ENCODE results near the gene TAF8. TPM values are rescaled to one million over a fixed set of nuclear protein-coding genes. Genes with fewer than 3 reads are reported as not detected.

TAF8 gene
- polyA plus RNA-seq, 3 donors: 19.9 to 25.8 (median 20.4) TPM

DNA sequence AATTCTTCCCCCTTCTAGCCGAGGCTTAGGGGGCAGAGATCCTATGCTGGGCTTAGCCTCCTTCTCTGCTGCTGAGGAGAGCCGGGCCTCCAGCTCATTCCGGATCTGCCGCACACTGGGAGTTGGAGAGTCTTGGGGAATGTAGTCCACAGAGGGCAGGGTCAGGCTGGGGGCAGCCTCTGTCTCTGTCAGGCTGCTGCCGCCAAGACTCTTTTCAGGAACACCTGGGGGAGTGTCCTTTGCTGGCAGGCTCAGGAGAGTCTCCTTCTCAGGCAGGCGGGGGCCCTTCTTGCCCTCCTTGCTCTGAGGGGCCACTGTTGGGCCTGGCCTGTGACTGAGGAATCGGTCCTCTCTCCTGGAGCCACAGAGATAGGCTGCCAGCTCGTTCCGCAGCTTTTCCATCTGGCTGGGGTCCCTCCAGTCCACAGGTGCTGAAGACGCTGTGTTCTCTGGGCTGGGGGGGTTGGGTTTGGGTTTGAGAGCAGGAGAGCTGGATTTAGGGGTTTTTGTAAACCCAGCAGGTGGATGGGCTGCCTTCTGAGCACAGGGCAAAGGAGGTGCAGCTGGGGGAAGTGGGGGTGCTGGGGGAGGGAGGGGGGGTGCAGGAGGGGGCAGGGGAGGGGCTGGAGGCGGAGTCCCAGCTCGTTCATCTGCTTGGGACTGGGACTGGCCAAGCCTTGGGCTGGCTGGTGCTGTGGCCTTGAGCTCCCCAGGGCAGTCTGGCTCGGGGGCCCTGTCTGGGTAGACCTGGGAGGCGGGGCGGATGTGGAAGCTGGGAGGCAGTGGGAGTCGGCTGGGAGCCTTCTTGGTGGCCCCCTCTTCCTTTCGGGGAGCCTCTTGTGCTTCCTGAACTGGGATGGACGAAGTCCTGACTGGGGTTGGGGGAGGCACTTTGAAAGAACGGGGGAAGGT, 56.0 kb downstream of the TAF8 start:
- peak in 2 of 11 donors; percentile 34 to 43 for DNase-seq (ENCODE audit: extremely low read depth in 1 of 11, low read depth in 9 of 11, low spot score in 4 of 11)

DNA sequence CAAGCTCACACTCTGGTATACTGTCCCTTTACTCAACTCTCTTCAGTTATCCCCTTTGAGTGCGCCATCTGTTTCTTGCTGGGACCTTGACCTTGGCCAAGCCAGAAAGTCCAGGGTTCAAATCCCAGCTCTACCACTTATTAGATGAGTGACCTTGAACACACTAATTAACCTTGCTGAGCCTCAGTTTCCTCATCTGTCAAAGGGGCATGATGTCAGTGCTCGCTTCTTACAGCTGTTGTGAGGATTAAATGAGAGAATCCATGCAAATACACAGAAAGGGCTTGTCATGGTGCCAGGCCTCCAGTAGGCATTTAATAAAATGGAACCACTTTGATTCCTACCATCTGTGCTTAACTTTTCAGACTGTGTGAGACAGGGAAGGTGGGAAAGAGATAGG, 57.7 kb downstream of the TAF8 start:
- no peak for DNase-seq (ENCODE audit: extremely low read depth in 1 of 11, low read depth in 9 of 11, low spot score in 4 of 11)

DNA sequence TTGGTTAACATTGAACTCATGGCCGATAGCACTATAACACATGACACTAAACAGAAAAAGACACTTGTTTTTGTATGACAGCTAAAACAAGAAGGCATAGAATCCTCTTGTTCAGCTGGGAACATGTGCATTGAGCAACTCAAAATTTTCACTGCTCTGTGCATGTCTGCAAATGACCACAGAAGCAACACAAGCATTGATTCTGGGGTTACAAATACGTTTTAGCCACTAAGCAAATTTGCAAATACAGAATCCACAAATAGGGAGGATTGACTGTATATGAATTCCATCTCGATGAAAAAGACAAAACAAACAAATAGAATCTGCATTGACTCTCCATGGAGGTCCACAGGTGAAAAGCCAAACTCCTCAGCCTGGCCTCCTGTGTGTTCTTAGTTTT, 60.4 kb downstream of the TAF8 start:
- no peak for DNase-seq (ENCODE audit: extremely low read depth in 1 of 11, low read depth in 9 of 11, low spot score in 4 of 11)

DNA sequence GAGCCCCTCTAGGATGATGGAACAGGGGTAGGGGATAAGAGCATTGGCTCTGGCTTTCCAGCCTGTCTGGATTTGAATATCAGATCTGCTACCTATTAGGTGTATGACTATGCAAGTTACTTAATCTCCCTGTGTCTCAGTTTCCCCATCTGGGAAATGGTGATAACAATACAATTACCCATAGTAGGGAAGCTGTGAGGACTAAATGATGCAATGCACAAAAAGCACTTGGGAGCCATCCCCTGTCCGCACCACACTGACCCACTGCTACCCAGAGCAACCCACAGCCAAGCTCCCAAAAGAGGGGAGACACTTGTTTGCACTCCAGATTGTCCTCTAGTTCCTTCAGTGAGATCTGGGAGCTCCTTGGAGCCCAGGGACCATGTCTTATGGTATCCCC, 62.0 kb downstream of the TAF8 start:
- no peak for DNase-seq (ENCODE audit: extremely low read depth in 1 of 11, low read depth in 9 of 11, low spot score in 4 of 11)

DNA sequence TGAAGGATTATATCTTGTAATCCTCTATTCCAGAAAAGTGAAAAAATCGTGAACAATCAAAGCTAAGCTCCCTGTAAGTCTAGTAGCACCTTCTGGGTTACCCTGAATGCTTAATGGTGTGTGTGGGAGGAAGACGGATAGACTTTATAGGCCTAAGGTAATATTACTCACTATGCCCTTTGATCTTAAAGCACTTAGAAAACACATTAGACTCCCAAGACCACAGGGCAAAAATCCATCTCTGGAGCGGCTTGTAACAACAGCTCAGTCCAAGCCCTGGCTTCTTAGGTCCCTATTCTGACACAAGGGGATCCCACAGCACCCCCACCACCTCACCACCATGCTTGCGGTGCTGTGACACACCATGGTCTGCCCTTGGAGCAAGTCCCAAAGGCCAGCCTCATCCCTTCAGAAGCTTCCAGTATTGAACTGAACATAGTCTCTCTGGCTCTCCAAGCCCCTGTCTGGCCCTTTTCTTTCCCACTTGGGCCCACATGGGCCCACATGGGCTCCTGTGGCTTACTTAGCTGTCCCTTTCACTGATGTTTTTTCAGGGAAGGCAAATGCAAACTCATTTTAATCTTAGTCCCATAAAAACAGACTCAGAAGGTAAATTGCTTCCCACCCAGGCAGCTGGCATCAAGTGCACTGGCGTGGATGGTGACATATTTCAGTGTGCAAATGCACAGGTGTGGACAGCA, 63.8 kb downstream of the TAF8 start:
- DNase-seq (ENCODE audit: extremely low read depth in 1 of 11, low read depth in 9 of 11, low spot score in 4 of 11): peak in 1 of 11 donors; percentile 45

DNA sequence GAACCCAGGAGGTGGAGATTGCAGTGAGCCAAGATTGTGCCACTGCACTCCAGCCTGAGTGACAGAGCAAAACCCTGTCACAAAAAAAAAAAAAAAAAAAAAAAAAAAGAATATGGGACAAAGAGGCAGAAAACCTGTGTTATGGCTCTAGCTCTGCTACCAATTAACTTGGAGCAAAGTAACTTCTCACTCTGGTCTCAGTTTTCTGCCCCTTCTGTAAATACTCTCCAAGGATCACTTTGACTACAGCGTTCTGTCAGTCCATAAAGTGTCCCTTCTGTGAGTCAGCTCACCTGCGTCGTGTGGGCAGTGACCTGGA, 67.5 kb downstream of the TAF8 start:
- DNase-seq (ENCODE audit: extremely low read depth in 1 of 11, low read depth in 9 of 11, low spot score in 4 of 11): no peak

DNA sequence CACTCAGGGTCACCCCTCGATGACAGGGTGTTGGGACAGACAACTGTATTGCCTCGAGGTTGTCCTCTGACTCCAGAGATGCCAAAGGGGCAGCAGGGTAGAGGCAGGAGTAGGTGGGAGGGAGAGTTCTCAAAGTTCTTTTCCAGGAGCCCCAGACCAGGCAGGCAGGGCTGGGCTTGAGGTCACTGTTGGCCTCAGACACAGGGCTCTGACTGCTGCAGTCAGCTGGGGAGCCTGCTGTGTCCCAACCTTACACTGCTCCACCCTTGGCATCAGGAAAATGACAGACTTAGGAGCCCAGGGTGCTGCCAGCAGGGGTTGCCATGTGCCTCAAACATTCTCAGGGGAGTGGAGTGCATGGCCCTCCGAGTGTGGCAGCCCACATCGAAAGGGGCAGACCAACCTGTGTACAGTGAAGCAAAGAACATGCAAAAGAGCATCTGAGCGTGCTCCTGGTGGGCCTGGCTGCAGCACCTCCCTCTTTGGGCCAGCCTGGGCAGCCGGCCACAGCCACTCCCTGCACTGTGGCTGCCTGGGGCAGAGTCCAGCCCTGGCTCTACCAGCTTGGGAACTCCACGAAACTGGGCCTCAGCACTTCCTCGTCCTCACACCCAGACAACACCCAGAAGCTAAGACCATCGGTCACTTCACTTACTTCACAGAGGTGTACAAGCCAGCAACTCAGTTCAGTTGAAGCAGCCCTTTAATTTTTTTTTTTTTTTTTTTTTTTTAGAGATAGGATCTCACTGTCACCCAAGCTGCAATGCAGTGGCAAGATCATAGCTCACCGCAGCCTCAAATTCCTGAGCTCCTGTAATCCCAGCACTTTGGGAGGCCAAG, 68.1 kb downstream of the TAF8 start:
- DNase-seq (ENCODE audit: extremely low read depth in 1 of 11, low read depth in 9 of 11, low spot score in 4 of 11): peak in 1 of 11 donors; percentile 36

DNA sequence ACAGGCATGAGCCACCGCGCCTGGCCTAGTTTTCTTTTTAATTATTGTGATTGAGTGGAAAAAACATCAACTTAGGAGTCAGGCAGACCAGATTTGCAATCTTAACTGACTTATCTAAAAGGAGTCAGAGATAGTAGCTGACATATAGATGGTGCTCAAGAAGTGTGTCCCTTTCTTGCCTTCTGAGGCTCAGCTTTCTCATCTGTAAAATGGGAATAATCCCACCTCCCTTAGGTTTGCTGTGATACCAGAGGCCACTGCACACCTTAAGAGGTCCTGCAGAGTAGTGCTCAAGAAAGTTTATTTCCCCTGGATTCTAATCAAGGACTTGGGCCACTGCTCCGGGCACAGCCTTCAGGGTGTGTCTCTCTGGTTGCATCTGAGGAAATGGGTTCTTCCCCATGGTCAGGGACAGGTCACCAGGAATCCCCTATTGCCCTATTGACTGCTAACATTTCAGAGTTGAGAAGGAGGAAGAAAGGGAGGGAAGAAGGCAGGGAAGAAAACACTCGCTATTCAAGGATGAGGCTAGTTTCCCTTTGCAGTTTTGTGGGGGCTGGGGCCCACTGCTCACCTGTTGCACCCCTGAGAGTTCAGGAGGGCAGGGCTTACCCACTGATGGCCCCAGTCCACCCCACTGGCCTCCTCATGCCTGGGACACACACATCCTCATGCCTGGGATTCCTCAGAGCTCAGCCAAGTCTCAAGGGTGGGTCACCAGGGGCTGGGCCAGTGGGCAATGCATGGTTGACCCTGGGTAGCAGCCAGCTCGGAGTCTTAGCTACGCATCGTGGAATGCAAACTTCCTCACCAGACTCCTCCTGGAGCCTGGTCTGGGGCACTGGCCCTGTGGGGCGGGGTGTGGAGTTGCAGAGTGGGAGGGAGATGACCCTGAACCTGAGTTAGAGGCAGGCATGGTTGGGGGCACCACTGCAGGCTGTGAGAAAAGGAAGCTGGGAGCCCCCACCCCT, 70.9 kb downstream of the TAF8 start:
- DNase-seq (ENCODE audit: extremely low read depth in 1 of 11, low read depth in 9 of 11, low spot score in 4 of 11): no peak

DNA sequence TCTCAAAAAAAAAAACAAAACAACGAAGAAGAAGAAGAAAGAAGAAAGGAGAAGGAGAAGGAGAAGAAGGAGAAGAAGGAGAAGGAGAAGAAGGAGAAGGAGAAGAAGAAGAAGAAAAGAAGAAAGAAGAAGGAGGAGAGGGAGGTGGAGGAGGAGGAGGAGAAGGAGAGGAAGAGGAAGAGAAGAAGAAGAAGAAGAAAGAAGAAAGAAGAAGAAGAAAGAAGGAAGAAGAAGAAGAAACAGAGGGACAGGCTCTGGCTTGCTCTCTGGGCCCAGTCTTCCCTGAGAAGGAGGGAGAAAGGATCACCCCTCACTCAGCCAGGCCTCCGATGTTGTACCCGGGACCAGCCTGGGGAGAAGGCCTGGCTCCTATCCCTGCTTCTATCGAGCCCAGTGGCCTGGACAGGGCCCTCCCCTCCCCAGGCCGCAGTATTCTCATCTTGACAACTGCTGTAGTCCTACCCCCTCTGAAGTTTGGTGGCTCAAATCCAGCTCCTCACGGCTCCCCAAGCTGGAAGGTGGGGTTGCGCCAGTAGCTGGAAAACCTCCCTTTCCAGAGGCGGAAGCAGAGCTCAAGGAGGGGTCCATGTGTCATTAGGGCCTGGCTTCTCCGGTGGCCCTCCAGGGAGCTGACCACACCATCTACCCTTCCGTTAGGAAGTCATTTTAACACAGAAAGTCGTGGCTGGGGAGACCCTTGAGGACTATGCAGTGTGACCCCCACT, 73.2 kb downstream of the TAF8 start:
- DNase-seq (ENCODE audit: extremely low read depth in 1 of 11, low read depth in 9 of 11, low spot score in 4 of 11): no peak

DNA sequence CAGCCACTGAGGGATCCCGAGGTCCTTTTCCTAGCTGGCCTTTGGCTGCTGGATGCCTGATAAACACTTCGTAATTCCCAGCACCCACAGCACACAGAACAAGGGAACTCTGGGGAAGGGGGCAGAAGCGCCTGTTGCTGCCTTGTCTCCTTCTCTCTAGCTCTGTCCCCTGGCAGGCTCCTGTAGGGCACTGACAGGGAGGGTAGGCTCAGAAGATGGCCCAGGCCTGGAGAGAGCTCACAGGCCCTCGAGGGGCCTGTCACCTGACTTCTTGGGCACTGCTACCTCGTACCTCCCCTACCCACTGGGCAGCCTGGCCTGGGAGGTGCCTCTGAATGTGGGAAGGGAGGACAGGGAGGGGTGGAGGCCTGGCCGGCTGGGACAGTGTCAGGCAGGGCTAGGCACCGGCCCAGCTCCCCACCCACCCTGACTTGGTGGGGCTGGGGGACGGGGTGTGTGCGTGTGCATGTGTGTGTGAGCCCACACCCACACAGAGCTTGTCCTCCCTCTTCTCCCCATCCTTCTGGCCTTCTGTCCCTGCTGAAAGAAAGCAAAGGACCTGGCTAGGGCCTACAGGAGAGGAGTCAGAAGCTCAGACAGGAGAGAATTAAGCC, 74.0 kb downstream of the TAF8 start:
- no peak for DNase-seq (ENCODE audit: extremely low read depth in 1 of 11, low read depth in 9 of 11, low spot score in 4 of 11)

DNA sequence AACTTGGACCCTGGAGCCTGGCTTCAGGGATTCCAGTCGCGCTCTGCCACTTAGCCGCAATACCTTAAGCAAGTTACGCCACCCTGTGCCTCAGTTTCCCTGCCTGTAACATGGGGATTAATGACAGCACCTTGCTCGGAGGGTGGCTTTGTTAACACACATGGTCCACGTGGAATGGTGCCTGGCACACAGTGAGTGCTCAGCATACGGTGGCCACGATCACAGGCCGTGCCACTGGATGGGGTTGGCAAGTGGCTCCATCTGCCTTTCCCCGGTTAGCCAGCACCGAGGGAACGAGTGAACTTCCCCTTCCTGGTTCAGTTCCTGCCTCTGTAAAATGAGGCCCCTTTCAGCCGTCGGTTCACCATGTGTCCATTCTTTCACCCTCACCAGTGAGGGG, 74.9 kb downstream of the TAF8 start:
- no peak for DNase-seq (ENCODE audit: extremely low read depth in 1 of 11, low read depth in 9 of 11, low spot score in 4 of 11)

DNA sequence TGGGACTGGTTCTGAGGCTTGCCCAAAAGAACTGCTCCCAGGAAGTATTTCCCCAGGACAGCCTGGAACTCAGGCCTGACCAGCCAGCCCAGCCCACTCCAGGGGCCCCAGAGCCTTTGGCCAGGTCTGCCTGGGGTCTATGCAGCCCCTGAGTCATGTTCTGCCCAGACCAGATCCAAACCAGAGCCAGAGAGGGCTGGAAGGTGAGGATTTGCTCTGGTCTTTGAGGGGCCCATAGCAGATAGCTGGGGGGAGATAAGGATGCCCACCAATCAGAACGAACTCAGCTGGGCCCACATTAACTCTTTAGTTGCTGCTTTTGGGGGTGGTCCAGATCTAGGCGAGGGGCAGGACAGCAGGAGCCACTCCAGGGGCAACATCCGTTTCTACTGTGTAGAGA, 75.3 kb downstream of the TAF8 start:
- DNase-seq (ENCODE audit: extremely low read depth in 1 of 11, low read depth in 9 of 11, low spot score in 4 of 11): no peak

DNA sequence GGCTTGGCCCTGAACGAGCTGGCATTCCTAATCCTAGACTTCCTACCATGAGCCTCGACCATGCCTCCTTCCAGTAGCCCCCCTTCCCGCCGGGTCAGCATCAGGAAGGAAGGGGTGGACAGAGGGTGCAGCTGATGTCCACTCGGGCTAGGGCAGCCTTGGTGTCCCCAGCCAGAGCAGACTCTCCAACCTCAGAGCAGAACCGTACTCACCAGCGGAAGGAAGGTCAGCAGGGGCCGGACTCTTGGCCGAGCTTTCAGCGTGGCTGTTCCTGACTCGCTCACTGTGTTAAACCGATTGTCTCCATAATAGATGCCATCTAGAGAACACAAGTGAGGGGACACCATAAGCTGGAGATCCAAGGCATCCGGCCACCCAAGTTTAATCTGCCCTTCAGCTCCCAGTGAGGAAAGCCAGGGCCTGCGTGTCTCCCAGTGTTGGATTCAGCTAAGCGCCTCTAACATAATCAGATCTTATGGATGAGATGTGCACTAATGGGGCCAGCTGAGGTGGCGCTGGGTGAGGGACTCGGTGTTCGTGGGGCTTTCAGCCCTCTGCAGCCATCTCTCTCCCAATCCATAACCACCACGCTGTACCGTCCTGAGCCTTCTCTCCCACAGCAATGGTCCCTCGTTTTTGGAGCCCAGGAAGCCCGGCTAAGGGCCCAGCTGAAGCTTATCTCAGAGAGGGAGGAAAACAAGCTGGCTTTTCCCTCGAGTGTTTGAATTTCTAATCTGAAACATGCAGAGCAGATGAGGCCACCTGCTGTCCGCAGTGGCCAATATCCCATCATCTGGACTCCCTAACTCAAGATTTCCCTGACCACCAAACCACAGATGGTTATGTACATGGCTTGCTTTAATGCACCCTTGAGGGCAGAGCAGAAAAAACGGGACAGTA, 78.4 kb downstream of the TAF8 start:
- no peak for DNase-seq (ENCODE audit: extremely low read depth in 1 of 11, low read depth in 9 of 11, low spot score in 4 of 11)

DNA sequence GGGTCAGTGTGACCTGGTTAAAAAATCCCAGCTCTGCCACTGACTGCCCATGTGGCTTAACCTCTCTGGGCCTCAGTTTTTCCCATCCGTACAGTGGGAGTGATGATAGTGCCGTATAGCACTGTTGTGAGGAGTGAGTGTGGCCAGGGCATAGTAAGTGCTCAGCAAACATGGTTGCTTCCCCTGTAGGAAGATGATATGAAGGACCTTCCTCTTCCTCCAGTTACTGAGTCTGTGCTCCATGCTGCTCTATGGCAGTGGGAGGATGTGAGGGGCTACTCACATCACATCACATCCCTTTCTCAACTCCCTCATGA, 79.0 kb downstream of the TAF8 start:
- DNase-seq (ENCODE audit: extremely low read depth in 1 of 11, low read depth in 9 of 11, low spot score in 4 of 11): no peak

DNA sequence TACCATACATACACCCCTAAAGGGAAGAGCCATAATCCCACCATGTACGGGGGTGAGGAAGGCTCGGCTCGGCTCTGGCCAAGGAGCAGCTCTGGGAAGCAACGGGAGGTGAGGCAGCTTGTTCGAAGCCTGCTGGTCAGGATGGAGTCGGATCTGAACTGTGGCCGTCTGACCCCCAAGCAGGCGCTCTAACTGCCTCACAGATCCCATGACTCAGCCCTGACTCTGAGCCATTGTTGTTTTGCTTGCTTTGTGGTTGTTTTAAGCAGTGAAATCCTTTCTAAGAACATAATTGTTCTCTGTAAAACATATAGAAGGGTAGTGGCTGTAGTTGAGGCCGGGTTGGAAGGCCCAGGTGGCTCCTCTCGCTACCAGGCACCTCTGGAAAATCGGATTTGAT, 81.2 kb downstream of the TAF8 start:
- no peak for DNase-seq (ENCODE audit: extremely low read depth in 1 of 11, low read depth in 9 of 11, low spot score in 4 of 11)

DNA sequence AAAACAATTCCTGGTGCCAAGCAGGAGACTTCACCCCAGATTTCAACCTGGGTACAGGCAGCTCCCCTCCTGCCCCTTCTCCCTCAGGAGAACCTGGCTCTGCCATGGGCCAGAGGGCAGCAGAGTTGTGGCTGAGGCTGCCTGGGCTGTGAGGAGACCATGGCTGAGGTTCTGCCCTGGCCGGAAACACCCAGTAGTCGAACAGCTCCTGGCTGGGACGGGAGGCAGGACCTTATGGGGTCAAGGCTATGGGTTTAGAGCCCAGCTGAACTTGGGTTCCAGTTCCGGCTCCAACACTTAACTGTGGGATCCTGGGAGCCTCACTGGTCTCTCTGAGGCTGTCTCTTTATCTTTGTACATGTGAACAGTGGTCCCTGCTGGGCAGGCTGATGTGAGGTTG, 83.6 kb downstream of the TAF8 start:
- DNase-seq (ENCODE audit: extremely low read depth in 1 of 11, low read depth in 9 of 11, low spot score in 4 of 11): no peak

DNA sequence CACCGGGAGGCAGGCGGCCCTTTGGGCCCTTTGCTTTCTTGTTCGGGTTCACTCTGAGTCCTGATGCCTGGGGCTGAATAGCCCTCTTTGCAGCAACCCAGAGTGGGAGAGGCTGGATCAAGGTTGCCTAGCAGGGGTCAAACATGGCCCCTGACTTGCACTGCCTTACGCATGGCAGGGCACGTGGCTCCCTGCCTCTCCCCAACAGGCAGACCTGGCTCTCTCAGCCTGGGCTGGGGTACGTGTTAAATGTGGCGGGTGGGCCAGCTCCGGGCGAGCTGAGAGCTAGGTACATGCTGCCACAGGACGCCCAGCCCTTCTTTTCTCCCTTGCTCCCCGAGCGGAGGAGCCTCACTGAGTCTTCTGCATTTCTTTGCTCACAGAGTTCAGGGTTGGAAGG, 84.8 kb downstream of the TAF8 start:
- no peak for DNase-seq (ENCODE audit: extremely low read depth in 1 of 11, low read depth in 9 of 11, low spot score in 4 of 11)
